Ovary (tissue), 9 donors: Measurements from ENCODE around the gene ZNF827. TPM values are rescaled to one million over a fixed set of nuclear protein-coding genes. Genes with fewer than 3 reads are reported as not detected.

Experiments used
- DNase-seq, 5 donors: peaks; one replicate each; pipeline ENCODE4 v3.0.0-alpha.2; 2019 to 2020
- H3K27ac ChIP-seq, 2 donors: fragments of 200-600 bp; one replicate each; pipeline versions ENCODE4 v1.5.1 to v1.8.0; 2019 to 2022
- H3K27me3 ChIP-seq: fragments of 200-600 bp; one replicate; pipeline ENCODE4 v1.8.0; 2022
- H3K36me3 ChIP-seq: fragments of 200-600 bp; sonication (generic); one replicate; pipeline ENCODE4 v1.5.1; 2019
- H3K4me1 ChIP-seq: one replicate; pipeline ENCODE4 v1.8.1; 2013; ENCODE audit warnings: mild to moderate bottlenecking, moderate library complexity; ENCODE audit not compliant: insufficient read depth
- H3K4me3 ChIP-seq: fragments of 200-600 bp; sonication (generic); one replicate; pipeline ENCODE4 v1.5.1; 2017
- H3K9me3 ChIP-seq, 2 donors: fragments of 200-600 bp in 1 of 2; sonication (generic) in 1 of 2; one replicate each; pipeline versions ENCODE4 v1.5.1 to v1.8.1; 2013 to 2019; ENCODE audit warnings: mild to moderate bottlenecking in 1 of 2, moderate library complexity in 1 of 2
- EP300 ChIP-seq: sonication (generic); formaldehyde crosslinking; IDR thresholded peaks from one replicate; pipeline ENCODE4 v1.6.1; 2017; ENCODE audit warnings: antibody characterized with exemption
- POLR2A ChIP-seq: fragments of 450-650 bp; IDR thresholded peaks from one replicate; pipeline ENCODE4 v1.6.1; 2017; ENCODE audit warnings: antibody characterized with exemption, mild to moderate bottlenecking, moderate library complexity
- WGBS, 3 donors: extraction: QIAGEN DNeasy Blood & Tissue Kit in 1 of 3; methylation state at CpG; one replicate each; pipeline versions ENCODE4 v1.1.5 to v1.1.7; 2013 to 2017; 5-methylcytosine and 5-hydroxymethylcytosine counted together
- intact Hi-C, 4 donors: fragments of 100-400 bp; cut with DNase I; formaldehyde crosslinking; loops; one replicate each; pipeline versions ENCODE4 v1.11.0 to v1.15.1; 2022 to 2023
- polyA plus RNA-seq, 2 donors: library from polyadenylated mRNA; stranded (reverse); fragments of 200-250 nt in 1 of 2; fragments of 350-450 nt in 1 of 2; fragmentation: Illumina TruSeq in 1 of 2; extraction: RNeasy Lipid Tissue Mini Kit (QIAGEN cat#74804) in 1 of 2; gene quantifications; one replicate each; pipeline ENCODE4 v1.2.3, GENCODE V29; 2013 to 2014
- total RNA-seq, 7 donors: library from RNA; depleted of rRNA in 2 of 7; stranded (reverse); fragments of >200 nt in 2 of 7; fragmentation: NEBNext Ultra II Directional in 3 of 7; extraction: Animal tissue kit (Norgen Biotek cat#: 25700) in 3 of 7; gene quantifications; one replicate each; pipeline versions ENCODE4 v1.1.0 to v1.2.4, GENCODE V29; 2016 to 2023
- TF ChIP-seq, protein P1 (sequence below), 3 donors: fragments of 450-650 bp in 2 of 3; fragments of 200-600 bp in 1 of 3; IDR thresholded peaks; one replicate each; pipeline versions ENCODE4 v1.5.1 to v1.8.0; 2016 to 2022; ENCODE audit warnings: antibody characterized with exemption in 3 of 3, mild to moderate bottlenecking in 1 of 3
- donor health status: DM: no; HTN: no; CAD: no; lungs with moderate emphysema.
- donor health status: DM: no; HTN: no; CAD: no.
- donor health status: Bipolar disorder and iron deficiency.
- donor health status: DM: yes; HTN: yes; CAD: no.
- donor health status: DM: no; HTN: no; CAD: no.
- donor health status: DM: yes; HTN: yes; CAD: no.

The ZNF827 gene
- total and polyA plus RNA-seq, 9 donors = 7.8 to 36.0 (median 20.0) TPM

GRCh38 chr4:145760176-145760575, 178.4 kb downstream of the ZNF827 start:
- intact Hi-C loops = no loop called here
- TF ChIP-seq EP300 (no peak), POLR2A (no peak)
- TF ChIP-seq, protein P1, sequence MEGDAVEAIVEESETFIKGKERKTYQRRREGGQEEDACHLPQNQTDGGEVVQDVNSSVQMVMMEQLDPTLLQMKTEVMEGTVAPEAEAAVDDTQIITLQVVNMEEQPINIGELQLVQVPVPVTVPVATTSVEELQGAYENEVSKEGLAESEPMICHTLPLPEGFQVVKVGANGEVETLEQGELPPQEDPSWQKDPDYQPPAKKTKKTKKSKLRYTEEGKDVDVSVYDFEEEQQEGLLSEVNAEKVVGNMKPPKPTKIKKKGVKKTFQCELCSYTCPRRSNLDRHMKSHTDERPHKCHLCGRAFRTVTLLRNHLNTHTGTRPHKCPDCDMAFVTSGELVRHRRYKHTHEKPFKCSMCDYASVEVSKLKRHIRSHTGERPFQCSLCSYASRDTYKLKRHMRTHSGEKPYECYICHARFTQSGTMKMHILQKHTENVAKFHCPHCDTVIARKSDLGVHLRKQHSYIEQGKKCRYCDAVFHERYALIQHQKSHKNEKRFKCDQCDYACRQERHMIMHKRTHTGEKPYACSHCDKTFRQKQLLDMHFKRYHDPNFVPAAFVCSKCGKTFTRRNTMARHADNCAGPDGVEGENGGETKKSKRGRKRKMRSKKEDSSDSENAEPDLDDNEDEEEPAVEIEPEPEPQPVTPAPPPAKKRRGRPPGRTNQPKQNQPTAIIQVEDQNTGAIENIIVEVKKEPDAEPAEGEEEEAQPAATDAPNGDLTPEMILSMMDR (IDR thresholded peaks at IDR 0.05) = no peak
- H3K9me3 ChIP-seq = no peaks in the 10 kb centered on the region
- no peak overlapping the region for H3K4me3 ChIP-seq
- H3K4me1 ChIP-seq = no peaks in the 10 kb centered on the region
- H3K27ac ChIP-seq = no peak overlapping the region
- WGBS, 3 donors = 91 to 94% (median 94%) methylated on average over 8 of the region's 8 CpGs
- H3K36me3 ChIP-seq = no peaks in the 10 kb centered on the region
- H3K27me3 ChIP-seq = no peaks in the 10 kb centered on the region
- DNase-seq = no peak

GRCh38 chr4:145757188-145757587, 181.4 kb downstream of the ZNF827 start:
- Histone ChIP-seq H3K27ac (no peak overlapping the region), H3K36me3 (no peaks in the 10 kb centered on the region), H3K27me3 (no peaks in the 10 kb centered on the region), H3K4me1 (no peaks in the 10 kb centered on the region), H3K4me3 (no peak overlapping the region), H3K9me3 (no peaks in the 10 kb centered on the region)
- 97 to 100% (median 98%) methylated on average over 1 of the region's 1 CpG for WGBS, 3 donors
- no peak for TF ChIP-seq POLR2A
- TF ChIP-seq, protein P1 (IDR thresholded peaks at IDR 0.05) = no peak
- TF ChIP-seq EP300 = no peak
- intact Hi-C loops = no loop called here
- DNase-seq = no peak

DNA sequence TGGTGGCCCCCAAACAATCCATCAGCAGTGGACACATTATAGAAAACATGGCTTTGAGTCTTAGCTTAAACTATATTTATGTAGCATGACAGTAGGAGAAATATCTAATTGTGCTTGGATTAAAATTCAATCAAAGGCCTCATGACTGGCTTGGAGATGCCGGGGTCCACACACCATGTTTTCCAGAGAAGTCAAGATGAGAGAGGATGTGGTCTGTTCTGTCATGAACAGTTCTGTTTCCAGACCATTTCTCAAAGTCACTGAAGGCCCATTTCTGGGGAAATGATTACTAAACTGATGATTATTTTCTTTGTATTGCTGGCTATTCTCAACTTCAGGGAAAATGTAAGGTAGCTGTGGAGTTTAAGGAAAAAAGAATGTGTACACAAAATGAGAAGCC, 182.4 kb downstream of the ZNF827 start:
- WGBS, 3 donors = 89 to 96% (median 95%) methylated on average over 1 of the region's 1 CpG

GRCh38 chr4:145755802-145756201, 182.8 kb downstream of the ZNF827 start:
- no peak for DNase-seq
- WGBS, 3 donors = 91 to 95% (median 94%) methylated on average over 2 of the region's 2 CpGs
- H3K27ac ChIP-seq = no peak overlapping the region

More for the DNA sequence above, 182.4 kb downstream of the ZNF827 start:
- DNase-seq = no peak
- Histone ChIP-seq H3K27ac (no peak overlapping the region), H3K36me3 (no peaks in the 10 kb centered on the region), H3K9me3 (no peaks in the 10 kb centered on the region), H3K4me1 (no peaks in the 10 kb centered on the region), H3K27me3 (no peaks in the 10 kb centered on the region), H3K4me3 (no peak overlapping the region)
- intact Hi-C loops = no loop called here
- TF ChIP-seq POLR2A (no peak), EP300 (no peak)
- TF ChIP-seq, protein P1 (IDR thresholded peaks at IDR 0.05) = no peak

More at GRCh38 chr4:145755802-145756201, 182.8 kb downstream of the ZNF827 start:
- Histone ChIP-seq H3K9me3 (no peaks in the 10 kb centered on the region), H3K27me3 (no peaks in the 10 kb centered on the region), H3K4me3 (no peak overlapping the region), H3K36me3 (no peaks in the 10 kb centered on the region), H3K4me1 (no peaks in the 10 kb centered on the region)
- TF ChIP-seq, protein P1 (IDR thresholded peaks at IDR 0.05) = no peak
- TF ChIP-seq POLR2A (no peak), EP300 (no peak)
- intact Hi-C loops = no loop called here
